Large intestine (tissue), 1 donor: Measurements from ENCODE around the gene TRIAP1. TPM values are rescaled to one million over a fixed set of nuclear protein-coding genes. Genes with fewer than 3 reads are reported as not detected.

Experiments
- polyA plus RNA-seq: library from polyadenylated mRNA; unstranded; fragments of 120-200 nt; gene quantifications from one replicate; pipeline ENCODE4 v1.2.1, GENCODE V29; 2013

Gene TRIAP1
- polyA plus RNA-seq, 1 donor: 32.7 TPM

Other genes with a start within 250 kb of the TRIAP1 start
- 3,198 TPM for gene RPLP0, start 245.3 kb downstream of the TRIAP1 start, polyA plus RNA-seq
- 118 TPM for gene PXN, start 180.7 kb downstream of the TRIAP1 start, polyA plus RNA-seq
- not detected for gene RNU4-2, start 154.5 kb downstream of the TRIAP1 start, polyA plus RNA-seq
- not detected for gene RNU4-1, start 153.1 kb downstream of the TRIAP1 start, polyA plus RNA-seq
- 3.2 TPM for gene SIRT4, start 144.1 kb downstream of the TRIAP1 start, polyA plus RNA-seq
- 0.79 TPM for gene PLA2G1B, start 118.6 kb downstream of the TRIAP1 start, polyA plus RNA-seq
- 8.2 TPM for gene MSI1, start 77.2 kb downstream of the TRIAP1 start, polyA plus RNA-seq
- 402 TPM for gene COX6A1, start 8.3 kb downstream of the TRIAP1 start, polyA plus RNA-seq
- gene GATC, start 60 bp upstream of the TRIAP1 start, polyA plus RNA-seq: 34.8 TPM
- 138 TPM for gene SRSF9, start 23.4 kb upstream of the TRIAP1 start, polyA plus RNA-seq
- gene DYNLL1, start 49.7 kb upstream of the TRIAP1 start, polyA plus RNA-seq: 377 TPM
- 47.8 TPM for gene COQ5, start 82.8 kb upstream of the TRIAP1 start, polyA plus RNA-seq
- 91.8 TPM for gene RNF10, start 88.0 kb upstream of the TRIAP1 start, polyA plus RNA-seq
- 57.1 TPM for gene POP5, start 135.0 kb upstream of the TRIAP1 start, polyA plus RNA-seq
- 0.70 TPM for gene CABP1, start 194.2 kb upstream of the TRIAP1 start, polyA plus RNA-seq
- gene MLEC, start 240.8 kb upstream of the TRIAP1 start, polyA plus RNA-seq: 173 TPM